WTC11 (cell line): ENCODE results near the gene TP53I13. TPM values are rescaled to one million over a fixed set of nuclear protein-coding genes. Genes with fewer than 3 reads are reported as not detected.

Experiments used
- ATAC-seq: fragments of 200-7000 bp; cut with Tn5 transposase; 2 replicates; pipeline ENCODE4 v1.10.0; 2021; ENCODE audit warnings: mild to moderate bottlenecking, moderate library complexity
- CTCF ChIA-PET: fragments of 300-600 bp; sonication (Branson Sonifier 250); formaldehyde crosslinking; loops from one replicate; lab custom pipeline; 2021; ENCODE audit warnings: antibody characterized with exemption; lab: Charles Lee
- POLR2A ChIA-PET: fragments of 350-600 bp; sonication (Branson Sonifier 250); formaldehyde crosslinking; loops from one replicate; lab custom pipeline; 2021; ENCODE audit warnings: antibody characterized with exemption; lab: Charles Lee
- DNase-seq: peaks from one replicate; pipeline ENCODE4 v3.0.0; 2021; ENCODE audit warnings: low spot score
- H3K27ac Mint-ChIP-seq: 2 replicates; pipeline ENCODE4 v1.8.0; 2021; ENCODE audit warnings: mixed read lengths
- H3K27me3 Mint-ChIP-seq: 2 replicates; pipeline ENCODE4 v1.8.0; 2021; ENCODE audit warnings: low read depth, mild to moderate bottlenecking, moderate library complexity, mixed read lengths
- H3K36me3 Mint-ChIP-seq: 2 replicates; pipeline ENCODE4 v1.8.0; 2021; ENCODE audit warnings: mixed read lengths
- H3K4me1 Mint-ChIP-seq: 2 replicates; pipeline ENCODE4 v1.8.0; 2022; ENCODE audit warnings: mixed read lengths
- H3K4me3 Mint-ChIP-seq: 2 replicates; pipeline ENCODE4 v1.8.0; 2021; ENCODE audit warnings: mild to moderate bottlenecking, moderate library complexity, mixed read lengths
- H3K9me3 Mint-ChIP-seq: 2 replicates; pipeline ENCODE4 v1.8.0; 2021; ENCODE audit warnings: mixed read lengths
- GABPB1 ChIP-seq: sonication (generic); formaldehyde crosslinking; IDR thresholded peaks from 2 replicates; pipeline ENCODE4 v1.8.1; 2023; ENCODE audit warnings: mild to moderate bottlenecking, missing genetic modification reagents
- MAX ChIP-seq: sonication (generic); formaldehyde crosslinking; IDR thresholded peaks from 2 replicates; pipeline ENCODE4 v1.8.0; 2022; ENCODE audit warnings: mild to moderate bottlenecking, missing genetic modification reagents
- RELA ChIP-seq: sonication (generic); formaldehyde crosslinking; IDR thresholded peaks from 2 replicates; pipeline ENCODE4 v1.8.1; 2022; ENCODE audit warnings: missing genetic modification reagents, mild to moderate bottlenecking, borderline replicate concordance
- ZMAT4 ChIP-seq: fragments of 250-450 bp; sonication (Bioruptor Pico); IDR thresholded peaks from 2 replicates; pipeline ENCODE4 v1.9.0; 2021; ENCODE audit warnings: mild to moderate bottlenecking
- ZNF121 ChIP-seq: sonication (generic); formaldehyde crosslinking; IDR thresholded peaks from 2 replicates; pipeline ENCODE4 v1.8.0; 2023; ENCODE audit warnings: missing genetic modification reagents
- ZNF425 ChIP-seq: fragments of 250-450 bp; sonication (Bioruptor Pico); conservative IDR thresholded peaks from 2 replicates; pipeline ENCODE4 v1.9.0; 2021; ENCODE audit warnings: mild to moderate bottlenecking
- ZNF532 ChIP-seq: fragments of 250-450 bp; sonication (Bioruptor Pico); IDR thresholded peaks from 2 replicates; pipeline ENCODE4 v1.9.0; 2021; ENCODE audit warnings: mild to moderate bottlenecking, borderline replicate concordance
- ZNF671 ChIP-seq: fragments of 250-450 bp; sonication (Bioruptor Pico); IDR thresholded peaks from 2 replicates; pipeline ENCODE4 v1.8.0; 2021; ENCODE audit warnings: mild to moderate bottlenecking
- total RNA-seq: library from RNA; stranded (reverse); gene quantifications from 3 replicates; pipeline ENCODE4 v1.2.3, GENCODE V29; 2021

Gene TP53I13
- total RNA-seq, 1 experiment from 2014 or later: 41.9 TPM

GRCh38 chr17:29549177-29549923 lies 19.2 kb upstream of the TP53I13 start (continued):
- no peak for TF ChIP-seq ZNF425 (CRISPR knock-in tag)
- TF ChIP-seq, all 79 proteins: peak for 0

- Mint-ChIP-seq H3K36me3 (no peaks in the 10 kb centered on the region), H3K4me1 (0 out of 2 replicates have a peak, but pooled peaks cover 2% of the 10 kb centered on the region), H3K27ac (no peak overlapping the region), H3K4me3 (no peak overlapping the region), H3K9me3 (no peaks in the 10 kb centered on the region; the same call in 1 of the 2 replicates), H3K27me3 (no peaks in the 10 kb centered on the region; the same call in 1 of the 2 replicates)
- no peak for DNase-seq
- no peak for ATAC-seq
- TF ChIP-seq GABPB1 (CRISPR knock-in tag): peak; percentile 73
- TF ChIP-seq ZNF121 (CRISPR knock-in tag): no peak
- ChIA-PET CTCF (interaction anchor here (1.3 kb wide), 1 partner anchor 12 kb away, joined by 3 read pairs; no protein-coding TSS in a partner anchor), POLR2A (no interaction called here)
These were observed 12.7 kb upstream of the TP53I13 start for GRCh38 chr17:29555840-29556239.

GRCh38 chr17:29557085-29557738 lies 11.3 kb upstream of the TP53I13 start:
- Mint-ChIP-seq H3K4me3 (no peak overlapping the region), H3K27ac (no peak overlapping the region), H3K4me1 (0 out of 2 replicates have a peak, but pooled peaks cover 2% of the 10 kb centered on the region), H3K36me3 (no peaks in the 10 kb centered on the region), H3K27me3 (no peaks in the 10 kb centered on the region; the same call in none of the 2 replicates), H3K9me3 (no peaks in the 10 kb centered on the region)
- no peak for ATAC-seq
- no peak for DNase-seq
- ChIA-PET CTCF (interaction anchor here (1.0 kb wide), 1 partner anchor 187 kb away, joined by 3 read pairs; no protein-coding TSS in a partner anchor), POLR2A (no interaction called here)
- TF ChIP-seq ZNF532 (no peak), MAX (CRISPR knock-in tag) (no peak), ZNF671 (no peak), ZMAT4 (CRISPR knock-in tag) (no peak), ZNF425 (CRISPR knock-in tag) (no peak), RELA (CRISPR knock-in tag) (no peak)
